GM12878 (cell line): ENCODE results near the gene HUWE1. TPM values are rescaled to one million over a fixed set of nuclear protein-coding genes. Genes with fewer than 3 reads are reported as not detected.

Source experiments
- ATAC-seq: fragments of 200-7000 bp; cut with Tn5 transposase; 3 replicates; pipeline ENCODE4 v1.9.1; 2020; ENCODE audit warnings: mild to moderate bottlenecking, moderate library complexity
- BruUV-seq: library from RNA; stranded (reverse); fragments of 400-500 nt; replicated peaks from 2 replicates; lab custom pipeline; 2021; lab: Mats Ljungman, UMichigan
- CTCF ChIA-PET: fragments of 300-600 bp; sonication (Branson Sonifier 250); formaldehyde crosslinking; extraction: SDS; loops from one replicate; lab custom pipeline; 2021; ENCODE audit warnings: inconsistent platforms; lab: Yijun Ruan, JAX
- POLR2A ChIA-PET: fragments of 350-600 bp; formaldehyde crosslinking; extraction: SDS; loops from one replicate; lab custom pipeline; 2021; ENCODE audit warnings: inconsistent platforms; lab: Charles Lee
- RAD21 ChIA-PET: fragments of 300-600 bp; sonication (Branson Sonifier 250); formaldehyde crosslinking; loops from one replicate; lab custom pipeline; 2023; ENCODE audit warnings: antibody characterized with exemption; ENCODE audit not compliant: unreplicated experiment; lab: Charles Lee
- SMC1A ChIA-PET: fragments of 300-600 bp; sonication (Branson Sonifier 250); formaldehyde crosslinking; loops from one replicate; lab custom pipeline; 2023; ENCODE audit not compliant: unreplicated experiment, uncharacterized antibody; lab: Charles Lee
- DNase-seq: peaks from one replicate; pipeline ENCODE4 v3.0.0-alpha.2; 2011; ENCODE audit warnings: low read depth, low spot score
- FAIRE-seq: peaks from 3 replicates; lab custom pipeline; 2011; peaks lifted over from hg19 to GRCh38; lab: Jason Lieb, UNC
- H2AFZ ChIP-seq: 2 replicates; pipeline ENCODE4 v1.6.0; 2011; ENCODE audit warnings: low read depth, low read length, control low read depth; ENCODE audit not compliant: control insufficient read depth
- H3K27ac ChIP-seq: 2 replicates; pipeline ENCODE4 v1.5.1; 2011; ENCODE audit warnings: control low read depth; ENCODE audit not compliant: control insufficient read depth, insufficient read depth
- H3K27me3 ChIP-seq, 2 experiments: replicated peaks in 1 of 2; 2 replicates each; pipeline versions ENCODE4 v1.6.0 to v1.6.1; 2011; ENCODE audit warnings: low read length in 1 of 2; ENCODE audit not compliant: control insufficient read depth in 2 of 2, insufficient read depth in 2 of 2
- H3K36me3 ChIP-seq, 2 experiments: 2 replicates each; pipeline ENCODE4 v1.5.1; 2011; ENCODE audit warnings: low read length in 1 of 2; ENCODE audit not compliant: control insufficient read depth in 2 of 2, insufficient read depth in 2 of 2
- H3K4me1 ChIP-seq: 2 replicates; pipeline ENCODE4 v1.6.1; 2011; ENCODE audit warnings: mild to moderate bottlenecking, low read length, moderate library complexity, mixed read lengths; ENCODE audit not compliant: control insufficient read depth, insufficient read depth
- H3K4me2 ChIP-seq: 2 replicates; pipeline ENCODE4 v1.6.0; 2011; ENCODE audit warnings: control low read depth; ENCODE audit not compliant: control insufficient read depth, insufficient read depth
- H3K4me3 ChIP-seq: fragments of 200-600 bp; sonication (generic); 2 replicates; pipeline ENCODE4 v1.5.1; 2016
- H3K79me2 ChIP-seq: 2 replicates; pipeline ENCODE4 v1.6.0; 2011; ENCODE audit warnings: low read length; ENCODE audit not compliant: control insufficient read depth, insufficient read depth
- H3K9ac ChIP-seq: 2 replicates; pipeline ENCODE4 v1.8.0; 2011; ENCODE audit warnings: low read length, control low read depth, mixed read lengths; ENCODE audit not compliant: control insufficient read depth, insufficient read depth
- H3K9me3 ChIP-seq: replicated peaks from 3 replicates; pipeline ENCODE4 v1.5.1; 2011; ENCODE audit warnings: mild to moderate bottlenecking, low read length; ENCODE audit not compliant: control insufficient read depth, insufficient read depth
- H4K20me1 ChIP-seq: 2 replicates; pipeline ENCODE4 v1.6.0; 2011; ENCODE audit not compliant: control insufficient read depth, insufficient read depth
- CBX5 ChIP-seq: sonication (generic); IDR thresholded peaks from 2 replicates; pipeline ENCODE4 v1.6.1; 2016; ENCODE audit warnings: low read depth, moderate library complexity, mild to moderate bottlenecking, inconsistent platforms
- DPF2 ChIP-seq: fragments of 450-650 bp; IDR thresholded peaks from 2 replicates; pipeline ENCODE4 v1.6.1; 2017; ENCODE audit warnings: mild to moderate bottlenecking
- IRF4 ChIP-seq: IDR thresholded peaks from 2 replicates; pipeline ENCODE4 v1.6.1; 2011; ENCODE audit warnings: low read depth, low read length
- IRF5 ChIP-seq: fragments of 450-650 bp; IDR thresholded peaks from 2 replicates; pipeline ENCODE4 v1.6.1; 2017; ENCODE audit warnings: borderline replicate concordance
- KLF5 ChIP-seq: fragments of 450-650 bp; IDR thresholded peaks from 2 replicates; pipeline ENCODE4 v1.6.1; 2014; ENCODE audit warnings: mild to moderate bottlenecking; ENCODE audit not compliant: partially characterized antibody
- NR2C1 ChIP-seq: fragments of 450-650 bp; IDR thresholded peaks from 2 replicates; pipeline ENCODE4 v1.6.1; 2017; ENCODE audit warnings: antibody characterized with exemption, mild to moderate bottlenecking, moderate library complexity
- PAX5 ChIP-seq: IDR thresholded peaks from 2 replicates; pipeline ENCODE4 v1.6.1; 2011; ENCODE audit warnings: low read depth, low read length, borderline replicate concordance
- PKNOX1 ChIP-seq: fragments of 450-650 bp; IDR thresholded peaks from 2 replicates; pipeline ENCODE4 v1.6.1; 2016; ENCODE audit warnings: mild to moderate bottlenecking
- POLR2AphosphoS2 ChIP-seq: IDR thresholded peaks from 2 replicates; pipeline ENCODE4 v1.6.1; 2011; ENCODE audit warnings: low read depth, mild to moderate bottlenecking, low read length, improper control_type of control experiment, moderate library complexity
- RFX5 ChIP-seq: IDR thresholded peaks from 2 replicates; pipeline ENCODE4 v1.6.1; 2011; ENCODE audit warnings: low read depth, low read length, improper control_type of control experiment
- SREBF1 ChIP-seq: IDR thresholded peaks from 2 replicates; pipeline ENCODE4 v1.6.1; 2012; ENCODE audit warnings: mild to moderate bottlenecking, low read length
- STAT3 ChIP-seq: IDR thresholded peaks from 2 replicates; pipeline ENCODE4 v1.6.1; 2011; ENCODE audit warnings: low read depth, low read length, improper control_type of control experiment
- SUZ12 ChIP-seq: fragments of 200-600 bp; sonication (generic); IDR thresholded peaks from one replicate; pipeline ENCODE4 v1.6.1; 2018; ENCODE audit warnings: antibody characterized with exemption, mild to moderate bottlenecking; ENCODE audit not compliant: unreplicated experiment
- TCF12 ChIP-seq: IDR thresholded peaks from 2 replicates; pipeline ENCODE4 v1.6.1; 2011; ENCODE audit warnings: low read depth, mild to moderate bottlenecking, low read length
- YBX1 ChIP-seq: fragments of 450-650 bp; IDR thresholded peaks from 2 replicates; pipeline ENCODE4 v1.6.1; 2016; ENCODE audit warnings: antibody characterized with exemption
- YY1 ChIP-seq: IDR thresholded peaks from 2 replicates; pipeline ENCODE4 v1.6.1; 2011; ENCODE audit warnings: low read depth, mild to moderate bottlenecking, low read length
- ZNF592 ChIP-seq: fragments of 450-650 bp; IDR thresholded peaks from 2 replicates; pipeline ENCODE4 v1.6.1; 2017; ENCODE audit warnings: mild to moderate bottlenecking, moderate library complexity
- WGBS: methylation state at CpG from one replicate; pipeline ENCODE4 v1.1.6; 2016; ENCODE audit warnings: low lambda C conversion rate; ENCODE audit not compliant: insufficient replicate concordance, insufficient coverage; ENCODE audit errors: missing lambda C conversion rate; 5-methylcytosine and 5-hydroxymethylcytosine counted together
- in situ Hi-C: fragments of 300-500 bp; cut with MboI; formaldehyde crosslinking; loops from 9 replicates; pipeline ENCODE4 v1.14.3; 2018; ENCODE audit warnings: mixed read lengths
- intact Hi-C: fragments of 100-400 bp; cut with micrococcal nuclease; formaldehyde crosslinking; loops from one replicate; pipeline ENCODE4 v1.14.2; 2022; ENCODE audit not compliant: unreplicated experiment
- polyA plus RNA-seq, 11 experiments: library from polyadenylated mRNA; depleted of rRNA in 4 of 11; unstranded in 6 of 11; stranded (reverse) in 5 of 11; fragments of >200 nt; fragmentation: Nextera tagmentation in 4 of 11; fragmentation: Illumina TruSeq in 1 of 11; extraction: Ambion mirVana in 4 of 11; extraction: Trizol in 1 of 11; gene quantifications; 1 replicate in 1 of 11; 2 replicates in 10 of 11; pipeline versions ENCODE4 v1.2.1 to v1.2.3, GENCODE V29; 2011 to 2016; ENCODE audit warnings: inconsistent platforms in 2 of 11, missing spikeins in 2 of 11, low read depth in 1 of 11
- total RNA-seq, 4 experiments: library from RNA; depleted of rRNA in 3 of 4; stranded (reverse); fragments of >200 nt in 3 of 4; fragmentation: Illumina TruSeq in 1 of 4; extraction: Trizol in 1 of 4; gene quantifications; 2 replicates each; pipeline versions ENCODE4 v1.2.1 to v1.2.3, GENCODE V29; 2013 to 2021

Gene HUWE1
- total and polyA plus RNA-seq, 10 of the 15 experiments (the other 5 are each of a cell fraction or from before 2014, with no cell fraction given): 35.9 to 280 (median 100) TPM

- Histone ChIP-seq H3K4me2 (peak overlapping the region; percentile 64), H3K4me1 (peaks cover 19% of the 10 kb centered on the region), H4K20me1 (no peaks in the 10 kb centered on the region), H2AFZ (no peak overlapping the region), H3K27ac (peak overlapping the region; percentile 84), H3K79me2 (peaks cover 19% of the 10 kb centered on the region), H3K4me3 (peak overlapping the region; percentile 60), H3K9me3 (no peaks in the 10 kb centered on the region), H3K36me3 (no peaks in the 10 kb centered on the region), H3K27me3 (no peaks in the 10 kb centered on the region), H3K9ac (peak overlapping the region; percentile 73)
- ChIA-PET RAD21 (interaction anchor here (0.7 to 4.4 kb wide), 10 partner anchors 10 to 53 kb away, joined by 3 to 51 read pairs (median 10); partner anchors contain the start of gene HUWE1), POLR2A (interaction anchor here (0.6 to 8.7 kb wide), 8 partner anchors 9 to 292 kb away, joined by 3 to 133 read pairs (median 4); partner anchors contain the start of genes HUWE1, RIBC1 and SMC1A), SMC1A (interaction anchor here (0.6 to 7.6 kb wide), 14 partner anchors 10 to 117 kb away, joined by 3 to 75 read pairs (median 6); partner anchors contain the start of gene HUWE1), CTCF (interaction anchor here (0.9 to 5.2 kb wide), 7 partner anchors 11 to 44 kb away, joined by 3 to 41 read pairs (median 6); partner anchors contain the start of gene HUWE1)
- FAIRE-seq (no peak), DNase-seq (peak; percentile 89), ATAC-seq (peak; percentile 75)
- intact Hi-C loops: loop anchor here (1.0 to 5.0 kb wide), 3 partner anchors 30 to 118 kb away; no protein-coding TSS in a partner anchor
- 0% methylated on average over 4 of the region's 4 CpGs for WGBS
- in situ Hi-C loops: no loop called here
- no TSS peak for BruUV-seq
- TF ChIP-seq YBX1: no peak
- no peak for TF ChIP-seq IRF5
- no peak for TF ChIP-seq PAX5
- peak; percentile 28; the same call in 1 of the 2 replicates for TF ChIP-seq NR2C1
- 0 out of 2 replicates have a peak, but pooled peaks have one; percentile 31 for TF ChIP-seq CBX5
- TF ChIP-seq STAT3: no peak
- TF ChIP-seq DPF2: peak; percentile 44; the same call in 1 of the 2 replicates
- 0 out of 2 replicates have a peak, but pooled peaks have one; percentile 18 for TF ChIP-seq YY1
- TF ChIP-seq TCF12: no peak
- peak; percentile 59; the same call in 1 of the 2 replicates for TF ChIP-seq PKNOX1
- no peak for TF ChIP-seq IRF4
- TF ChIP-seq POLR2AphosphoS2: no peak
- TF ChIP-seq SUZ12: no peak
- TF ChIP-seq ZNF592: no peak
- no peak for TF ChIP-seq KLF5
- TF ChIP-seq SREBF1: no peak
- TF ChIP-seq RFX5: no peak
Observed at GRCh38 chrX:53714580-53715345, 28.2 kb upstream of the HUWE1 start.
